ENCODE results near the gene SYMPK.

SYMPK gene

DNA sequence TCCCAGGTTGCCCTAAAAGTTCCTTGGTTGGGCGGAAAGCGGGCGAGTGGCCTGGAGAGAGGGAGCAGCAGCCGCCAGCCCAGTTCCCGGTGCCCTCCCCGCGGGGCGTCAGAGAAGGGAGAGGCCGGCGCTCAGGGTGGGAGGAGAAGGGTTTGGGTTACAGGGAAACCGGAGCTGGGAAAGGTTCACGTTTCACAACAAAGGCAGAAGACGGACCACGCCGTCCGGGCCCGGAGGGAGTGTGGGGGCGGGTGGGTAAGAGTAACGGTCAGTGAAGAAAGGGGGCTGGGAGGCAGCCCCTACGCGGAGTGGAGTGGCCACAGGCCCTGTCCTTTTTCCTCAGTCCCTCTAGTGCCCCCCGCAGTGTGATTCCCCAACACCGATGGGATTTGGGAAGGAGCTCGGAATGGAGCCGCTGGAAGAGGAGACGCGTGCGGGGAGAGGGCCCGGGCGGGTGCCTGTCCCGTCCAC lies 95.5 kb downstream of the SYMPK start:
- Histone ChIP-seq H2AFZ (ENCODE audit: low read depth, low read length) (no peak overlapping the region), H3K9me3 (ENCODE audit: insufficient read depth, low read length, severe bottlenecking) (no peaks in the 10 kb centered on the region), H3K4me3 (ENCODE audit: low read depth in 1 of 2, low read length in 2 of 2) (no peak overlapping the region; a peak in 1 of 4 replicates), H4K20me1 (ENCODE audit: insufficient read depth, low read length) (0 out of 2 replicates have a peak, but pooled peaks cover 2% of the 10 kb centered on the region), H3K36me3 (ENCODE audit: insufficient read depth, low read length) (peaks cover 2% of the 10 kb centered on the region; the same call in 1 of the 2 replicates), H3K4me1 (ENCODE audit: insufficient read depth, low read length) (peaks cover 26% of the 10 kb centered on the region), H3K27me3 (ENCODE audit: insufficient read depth, low read length, poor library complexity) (no peaks in the 10 kb centered on the region), H3K27ac (ENCODE audit: low read length) (no peak overlapping the region), H3K9ac (ENCODE audit: low read depth, low read length) (peak overlapping the region; percentile 77; the same call in 1 of the 2 replicates), H3K79me2 (ENCODE audit: insufficient read depth, low read length) (no peaks in the 10 kb centered on the region), H3K4me2 (ENCODE audit: insufficient read depth, low read length) (peak overlapping the region; percentile 86)
- no peak for DNase-seq
- no peak for TF ChIP-seq EZH2 (IDR thresholded peaks at IDR 0.05; ENCODE audit: borderline replicate concordance, low read depth, low read length, severe bottlenecking)
- TF ChIP-seq, protein P1, sequence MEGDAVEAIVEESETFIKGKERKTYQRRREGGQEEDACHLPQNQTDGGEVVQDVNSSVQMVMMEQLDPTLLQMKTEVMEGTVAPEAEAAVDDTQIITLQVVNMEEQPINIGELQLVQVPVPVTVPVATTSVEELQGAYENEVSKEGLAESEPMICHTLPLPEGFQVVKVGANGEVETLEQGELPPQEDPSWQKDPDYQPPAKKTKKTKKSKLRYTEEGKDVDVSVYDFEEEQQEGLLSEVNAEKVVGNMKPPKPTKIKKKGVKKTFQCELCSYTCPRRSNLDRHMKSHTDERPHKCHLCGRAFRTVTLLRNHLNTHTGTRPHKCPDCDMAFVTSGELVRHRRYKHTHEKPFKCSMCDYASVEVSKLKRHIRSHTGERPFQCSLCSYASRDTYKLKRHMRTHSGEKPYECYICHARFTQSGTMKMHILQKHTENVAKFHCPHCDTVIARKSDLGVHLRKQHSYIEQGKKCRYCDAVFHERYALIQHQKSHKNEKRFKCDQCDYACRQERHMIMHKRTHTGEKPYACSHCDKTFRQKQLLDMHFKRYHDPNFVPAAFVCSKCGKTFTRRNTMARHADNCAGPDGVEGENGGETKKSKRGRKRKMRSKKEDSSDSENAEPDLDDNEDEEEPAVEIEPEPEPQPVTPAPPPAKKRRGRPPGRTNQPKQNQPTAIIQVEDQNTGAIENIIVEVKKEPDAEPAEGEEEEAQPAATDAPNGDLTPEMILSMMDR (IDR thresholded peaks at IDR 0.05; ENCODE audit: borderline replicate concordance, extremely low read depth, low read length, poor library complexity, severe bottlenecking) = no peak
- no peak for ATAC-seq (ENCODE audit: insufficient read depth, low read depth)

DNA sequence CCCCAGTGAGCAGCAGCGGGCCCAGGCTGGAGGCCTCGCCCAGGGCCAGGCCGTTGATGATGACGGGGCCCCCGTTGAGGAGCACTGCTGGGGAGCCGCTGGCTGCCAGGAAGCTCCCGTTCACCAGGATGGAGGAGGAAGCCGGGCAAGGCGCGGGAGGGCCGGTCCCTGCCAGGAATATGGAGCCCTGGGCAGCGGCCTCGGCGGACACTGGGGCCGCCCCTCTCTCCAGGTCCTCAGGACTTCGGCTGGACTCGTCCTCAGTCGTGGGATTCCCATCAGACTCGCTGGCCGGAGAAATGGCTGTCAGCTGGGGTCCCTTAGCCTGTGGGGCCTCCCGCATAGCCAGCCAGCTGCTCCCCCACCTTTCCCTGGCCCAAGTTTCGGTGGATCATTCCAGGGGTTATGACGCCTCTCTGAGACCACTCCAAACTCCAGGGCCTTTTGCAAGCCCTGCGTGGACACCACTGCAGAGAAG lies 96.0 kb downstream of the SYMPK start:
- no peak overlapping the region for H2AFZ ChIP-seq (ENCODE audit: low read depth, low read length)
- 0 out of 2 replicates have a peak, but pooled peaks cover 2% of the 10 kb centered on the region for H4K20me1 ChIP-seq (ENCODE audit: insufficient read depth, low read length)
- H3K79me2 ChIP-seq (ENCODE audit: insufficient read depth, low read length) = no peaks in the 10 kb centered on the region
- H3K9ac ChIP-seq (ENCODE audit: low read depth, low read length) = no peak overlapping the region
- H3K27ac ChIP-seq (ENCODE audit: low read length) = no peak overlapping the region
- DNase-seq = no peak
- no peaks in the 10 kb centered on the region for H3K27me3 ChIP-seq (ENCODE audit: insufficient read depth, low read length, poor library complexity)
- TF ChIP-seq EZH2 (IDR thresholded peaks at IDR 0.05; ENCODE audit: borderline replicate concordance, low read depth, low read length, severe bottlenecking) = no peak
- ATAC-seq (ENCODE audit: insufficient read depth, low read depth) = no peak
- no peak overlapping the region for H3K4me3 ChIP-seq (ENCODE audit: low read depth in 1 of 2, low read length in 2 of 2)
- peak overlapping the region; percentile 86; the same call in 1 of the 2 replicates for H3K4me2 ChIP-seq (ENCODE audit: insufficient read depth, low read length)
- H3K9me3 ChIP-seq (ENCODE audit: insufficient read depth, low read length, severe bottlenecking) = no peaks in the 10 kb centered on the region
- H3K4me1 ChIP-seq (ENCODE audit: insufficient read depth, low read length) = peaks cover 26% of the 10 kb centered on the region
- H3K36me3 ChIP-seq (ENCODE audit: insufficient read depth, low read length) = peaks cover 2% of the 10 kb centered on the region; the same call in 1 of the 2 replicates

DNA sequence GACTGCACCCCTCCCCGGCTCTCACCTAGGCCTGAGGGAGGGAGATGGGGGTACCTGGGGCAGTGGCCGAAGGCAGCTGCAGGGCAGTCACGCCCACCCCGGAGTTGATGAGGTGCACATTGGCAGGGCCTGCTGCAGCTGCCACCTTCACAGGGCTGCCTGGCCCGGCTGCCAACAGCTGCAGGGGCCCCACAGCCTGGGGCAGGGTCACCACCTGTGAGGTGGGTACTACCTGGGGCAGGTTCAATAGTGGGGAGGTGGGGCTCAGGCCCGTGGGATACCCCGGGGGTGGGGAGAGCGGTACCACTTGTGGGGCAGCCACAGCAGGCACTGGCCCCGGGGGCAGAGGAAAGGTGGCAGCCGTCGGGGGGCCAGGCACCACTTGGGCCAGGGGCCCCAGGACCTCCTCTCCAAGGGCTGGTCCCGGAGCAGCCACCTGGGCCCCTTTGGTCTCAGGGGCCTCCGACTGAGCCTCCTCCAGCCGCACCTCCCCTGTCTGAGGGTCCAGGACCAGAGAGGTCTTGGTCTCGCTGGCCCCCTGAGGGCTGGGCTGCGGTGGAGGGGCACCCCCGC lies 96.6 kb downstream of the SYMPK start:
- ATAC-seq (ENCODE audit: insufficient read depth, low read depth) (no peak), DNase-seq (no peak)
- Histone ChIP-seq H3K4me1 (ENCODE audit: insufficient read depth, low read length) (peaks cover 26% of the 10 kb centered on the region), H4K20me1 (ENCODE audit: insufficient read depth, low read length) (0 out of 2 replicates have a peak, but pooled peaks cover 2% of the 10 kb centered on the region), H3K79me2 (ENCODE audit: insufficient read depth, low read length) (no peaks in the 10 kb centered on the region), H3K27me3 (ENCODE audit: insufficient read depth, low read length, poor library complexity) (no peaks in the 10 kb centered on the region), H2AFZ (ENCODE audit: low read depth, low read length) (no peak overlapping the region), H3K4me3 (ENCODE audit: low read depth in 1 of 2, low read length in 2 of 2) (no peak overlapping the region), H3K36me3 (ENCODE audit: insufficient read depth, low read length) (peaks cover under 1% of the 10 kb centered on the region; the same call in 1 of the 2 replicates), H3K9me3 (ENCODE audit: insufficient read depth, low read length, severe bottlenecking) (no peaks in the 10 kb centered on the region), H3K9ac (ENCODE audit: low read depth, low read length) (no peak overlapping the region), H3K27ac (ENCODE audit: low read length) (no peak overlapping the region), H3K4me2 (ENCODE audit: insufficient read depth, low read length) (no peak overlapping the region)
- TF ChIP-seq, protein P1 (IDR thresholded peaks at IDR 0.05; ENCODE audit: borderline replicate concordance, extremely low read depth, low read length, poor library complexity, severe bottlenecking) = no peak
- no peak for TF ChIP-seq EZH2 (IDR thresholded peaks at IDR 0.05; ENCODE audit: borderline replicate concordance, low read depth, low read length, severe bottlenecking)

DNA sequence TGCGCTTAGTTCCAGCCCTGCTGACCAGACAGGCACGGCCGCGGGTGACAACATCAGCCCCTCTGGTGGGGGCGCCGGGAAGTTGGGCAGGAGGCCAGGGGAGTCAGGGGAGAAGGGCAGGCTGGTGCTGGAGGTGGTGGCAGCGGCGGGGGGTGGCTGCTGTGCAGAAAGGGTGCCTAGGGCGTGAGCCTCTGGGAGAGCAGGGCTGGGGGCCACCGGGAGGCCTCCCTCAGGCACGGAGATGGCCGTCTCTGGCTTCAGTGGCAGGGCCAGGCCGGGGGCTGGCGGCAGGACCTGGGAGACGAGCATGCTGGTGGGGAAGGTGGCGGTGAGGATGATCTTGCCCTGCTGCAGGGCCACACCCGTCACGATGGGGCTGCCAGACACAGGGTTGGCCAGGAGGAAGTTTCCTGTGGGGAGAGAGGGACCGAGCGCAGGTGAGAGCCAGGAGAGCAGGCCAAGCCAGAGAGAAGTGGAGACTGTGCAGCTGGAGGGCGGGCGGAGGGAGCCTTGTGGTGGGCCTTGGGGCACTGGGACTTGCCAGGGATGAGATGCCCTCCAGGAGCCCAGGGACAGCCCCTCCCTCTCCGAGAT lies 97.1 kb downstream of the SYMPK start:
- H3K79me2 ChIP-seq (ENCODE audit: insufficient read depth, low read length) = no peaks in the 10 kb centered on the region
- 0 out of 2 replicates have a peak, but pooled peaks cover 2% of the 10 kb centered on the region for H4K20me1 ChIP-seq (ENCODE audit: insufficient read depth, low read length)
- H3K9ac ChIP-seq (ENCODE audit: low read depth, low read length) = no peak overlapping the region
- ATAC-seq (ENCODE audit: insufficient read depth, low read depth) = no peak
- H3K27me3 ChIP-seq (ENCODE audit: insufficient read depth, low read length, poor library complexity) = no peaks in the 10 kb centered on the region
- no peaks in the 10 kb centered on the region for H3K9me3 ChIP-seq (ENCODE audit: insufficient read depth, low read length, severe bottlenecking)
- TF ChIP-seq, protein P1 (IDR thresholded peaks at IDR 0.05; ENCODE audit: borderline replicate concordance, extremely low read depth, low read length, poor library complexity, severe bottlenecking) = no peak
- TF ChIP-seq EZH2 (IDR thresholded peaks at IDR 0.05; ENCODE audit: borderline replicate concordance, low read depth, low read length, severe bottlenecking) = no peak
- no peaks in the 10 kb centered on the region for H3K36me3 ChIP-seq (ENCODE audit: insufficient read depth, low read length)
- H3K4me1 ChIP-seq (ENCODE audit: insufficient read depth, low read length) = peaks cover 24% of the 10 kb centered on the region
- H3K4me3 ChIP-seq (ENCODE audit: low read depth in 1 of 2, low read length in 2 of 2) = no peak overlapping the region
- no peak overlapping the region for H3K27ac ChIP-seq (ENCODE audit: low read length)
- no peak for DNase-seq
- H3K4me2 ChIP-seq (ENCODE audit: insufficient read depth, low read length) = no peak overlapping the region
- no peak overlapping the region for H2AFZ ChIP-seq (ENCODE audit: low read depth, low read length)
